Common myeloid progenitor, CD34-positive (primary cell): ENCODE results near the gene ENOSF1. TPM values are rescaled to one million over a fixed set of nuclear protein-coding genes. Genes with fewer than 3 reads are reported as not detected.
"Not testable (repeated sequence)": the region's sequence is repeated elsewhere in the genome, so short reads cannot be mapped to it uniquely, and the experiment has no call there.

Source experiments
- CTCF ChIA-PET: fragments of 350-600 bp; sonication (Branson Sonifier 250); formaldehyde crosslinking; loops from one replicate; lab custom pipeline; 2021; ENCODE audit warnings: antibody characterized with exemption; lab: Charles Lee
- POLR2A ChIA-PET: fragments of 350-600 bp; sonication (Branson Sonifier 250); formaldehyde crosslinking; loops from one replicate; lab custom pipeline; 2021; ENCODE audit warnings: antibody characterized with exemption; lab: Charles Lee
- DNase-seq, 3 donors: peaks; one replicate each; pipeline versions ENCODE4 v3.0.0 to v3.0.0-alpha.2; 2013
- H3K27ac ChIP-seq, 2 experiments: 1 replicate in 1 of 2; 2 replicates in 1 of 2; pipeline ENCODE4 v1.7.0; 2013; ENCODE audit warnings: inconsistent platforms in 2 of 2, low read length in 2 of 2, mild to moderate bottlenecking in 2 of 2, low read depth in 1 of 2, moderate library complexity in 1 of 2; ENCODE audit not compliant: severe bottlenecking in 2 of 2, insufficient read depth in 1 of 2, poor library complexity in 1 of 2
- H3K27me3 ChIP-seq, 5 experiments: replicated peaks in 2 of 5; 1 replicate in 3 of 5; 2 replicates in 2 of 5; pipeline versions ENCODE4 v1.6.1 to v1.7.0; 2013; ENCODE audit warnings: low read length in 4 of 5, mild to moderate bottlenecking in 2 of 5, moderate library complexity in 2 of 5, inconsistent platforms in 1 of 5; ENCODE audit not compliant: insufficient read depth in 5 of 5, control insufficient read depth in 4 of 5
- H3K36me3 ChIP-seq, 4 experiments: 1 replicate in 2 of 4; 2 replicates in 2 of 4; pipeline versions ENCODE4 v1.6.1 to v1.7.0; 2013; ENCODE audit warnings: low read length in 3 of 4, control low read depth in 1 of 4, mild to moderate bottlenecking in 1 of 4; ENCODE audit not compliant: control insufficient read depth in 4 of 4, insufficient read depth in 4 of 4
- H3K4me1 ChIP-seq, 4 experiments: 1 replicate in 3 of 4; 2 replicates in 1 of 4; pipeline versions ENCODE4 v1.6.1 to v1.7.1; 2013; ENCODE audit warnings: low read length in 3 of 4, mild to moderate bottlenecking in 3 of 4, control low read depth in 1 of 4, inconsistent platforms in 1 of 4, moderate library complexity in 1 of 4; ENCODE audit not compliant: control insufficient read depth in 4 of 4, insufficient read depth in 4 of 4; ENCODE audit errors: control extremely low read depth in 1 of 4
- H3K4me3 ChIP-seq, 7 experiments: 1 replicate in 4 of 7; 2 replicates in 3 of 7; pipeline versions ENCODE4 v1.5.1 to v1.7.0; 2013; ENCODE audit warnings: mild to moderate bottlenecking in 7 of 7, low read length in 6 of 7, moderate library complexity in 6 of 7, inconsistent platforms in 2 of 7, low read depth in 2 of 7, control low read depth in 1 of 7; ENCODE audit not compliant: insufficient read depth in 4 of 7, control insufficient read depth in 1 of 7; ENCODE audit errors: extremely low read depth in 1 of 7
- H3K9me3 ChIP-seq, 5 experiments: 1 replicate in 4 of 5; 2 replicates in 1 of 5; pipeline versions ENCODE4 v1.6.1 to v1.7.1; 2013; ENCODE audit warnings: low read length in 4 of 5, mild to moderate bottlenecking in 2 of 5, inconsistent platforms in 1 of 5, low read depth in 1 of 5, moderate library complexity in 1 of 5; ENCODE audit not compliant: control insufficient read depth in 4 of 5, insufficient read depth in 2 of 5; ENCODE audit errors: control extremely low read depth in 1 of 5
- WGBS: methylation state at CpG from one replicate; pipeline ENCODE4 v1.1.5; 2013; ENCODE audit not compliant: insufficient coverage; 5-methylcytosine and 5-hydroxymethylcytosine counted together
- polyA plus RNA-seq: library from polyadenylated mRNA; unstranded; fragments of 120-200 nt; gene quantifications from one replicate; pipeline ENCODE4 v1.2.1, GENCODE V29; 2013

Gene ENOSF1
- 62.7 TPM for polyA plus RNA-seq

GRCh38 chr18:712401-713134 is at the start of gene ENOSF1:
Gene ENOSF1 (minus strand): TSS chr18:712630. CDS start chr18:712587, 43 bp downstream.
- H3K27me3 ChIP-seq, result no peaks in the 10 kb centered on the region
- DNase-seq, result peak; percentile 85 to 91 (median 91)
- ChIA-PET POLR2A (interaction anchor here (0.5 kb wide), 1 partner anchor 51 kb away, joined by 3 read pairs; no protein-coding TSS in a partner anchor), CTCF (interaction anchor here (0.7 to 1.8 kb wide), 10 partner anchors 10 to 1842 kb away, joined by 3 to 6 read pairs (median 4); partner anchors contain the start of gene TYMS)
- 12% methylated on average over 60 of the region's 91 CpGs for WGBS
- peaks cover 5 to 18% (median 9%) of the 10 kb centered on the region in 4 experiments for H3K36me3 ChIP-seq
- H3K9me3 ChIP-seq, result no peaks in the 10 kb centered on the region
- peaks cover 5 to 17% (median 9%) of the 10 kb centered on the region in 4 experiments for H3K4me1 ChIP-seq
- peak within 1 kb of the TSS; percentile 26 to 89 for H3K27ac ChIP-seq
- H3K4me3 ChIP-seq, result peak within 1 kb of the TSS; percentile 67 to 98 (median 84)

GRCh38 chr18:759864-760263 is 47.4 kb upstream of the ENOSF1 start:
- H3K4me3 ChIP-seq, POLR2A ChIA-PET, H3K4me1 ChIP-seq, H3K36me3 ChIP-seq, H3K9me3 ChIP-seq, H3K27ac ChIP-seq, DNase-seq, H3K27me3 ChIP-seq: not testable (repeated sequence)
- WGBS, result 92% methylated on average over 1 of the region's 4 CpGs
- CTCF ChIA-PET, result interaction anchor here (1.1 kb wide), 1 partner anchor 71 kb away, joined by 7 read pairs; no protein-coding TSS in a partner anchor

- Histone ChIP-seq H3K27ac (no peak overlapping the region), H3K4me3 (no peak overlapping the region), H3K4me1 (no peaks in the 10 kb centered on the region), H3K9me3 (no peaks in the 10 kb centered on the region), H3K36me3 (peaks cover 2 to 36% (median 13%) of the 10 kb centered on the region in 4 experiments), H3K27me3 (no peaks in the 10 kb centered on the region)
- POLR2A ChIA-PET, result no interaction called here
- 100% methylated on average over 1 of the region's 2 CpGs for WGBS
- CTCF ChIA-PET, result interaction anchor here (0.5 to 1.8 kb wide), 4 partner anchors 9 to 84 kb away, joined by 3 to 12 read pairs (median 4); no protein-coding TSS in a partner anchor
- DNase-seq, result peak in 1 of 3 donors; percentile 44
Measured at GRCh38 chr18:755506-755905, 43.1 kb upstream of the ENOSF1 start.

- Histone ChIP-seq H3K27ac (no peak overlapping the region), H3K36me3 (peaks cover 2 to 42% (median 14%) of the 10 kb centered on the region in 4 experiments), H3K4me1 (no peaks in the 10 kb centered on the region), H3K27me3 (no peaks in the 10 kb centered on the region), H3K4me3 (no peak overlapping the region), H3K9me3 (no peaks in the 10 kb centered on the region)
- ChIA-PET POLR2A (no interaction called here), CTCF (interaction anchor here (0.7 to 2.6 kb wide), 7 partner anchors 8 to 76 kb away, joined by 3 to 12 read pairs (median 5); no protein-coding TSS in a partner anchor)
- no peak for DNase-seq
- WGBS, result 100% methylated on average over 1 of the region's 1 CpG
Measured at GRCh38 chr18:754656-755055, 42.2 kb upstream of the ENOSF1 start.

DNA sequence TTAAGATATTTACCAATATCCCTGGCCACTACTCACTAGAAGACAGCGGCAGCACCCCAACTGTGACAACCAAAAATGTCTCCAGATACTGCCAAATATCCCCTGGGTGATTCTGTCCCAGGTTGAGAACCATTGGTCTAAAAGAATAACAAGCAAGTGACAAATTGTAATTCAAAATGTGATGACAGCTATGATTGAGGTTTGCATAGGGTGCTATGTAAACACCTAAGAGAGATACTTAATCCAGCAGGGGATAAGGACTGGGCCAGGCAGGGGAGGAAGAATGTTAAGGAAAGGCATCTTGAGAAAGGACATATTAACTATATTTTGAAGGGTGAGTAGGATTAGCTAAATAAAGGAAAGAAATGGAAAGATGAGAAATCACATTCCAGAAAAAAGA is 38.0 kb upstream of the ENOSF1 start:
- 100% methylated on average over 1 of the region's 1 CpG for WGBS
- no peaks in the 10 kb centered on the region for H3K27me3 ChIP-seq
- H3K27ac ChIP-seq, result no peak overlapping the region
- H3K36me3 ChIP-seq, result peaks cover 5 to 43% (median 17%) of the 10 kb centered on the region in 4 experiments
- no peaks in the 10 kb centered on the region for H3K9me3 ChIP-seq
- CTCF ChIA-PET, result interaction anchor here (0.6 kb wide), 1 partner anchor 414 kb away, joined by 3 read pairs; no protein-coding TSS in a partner anchor
- POLR2A ChIA-PET, result interaction anchor here (0.6 kb wide), 1 partner anchor 31 kb away, joined by 6 read pairs; no protein-coding TSS in a partner anchor
- no peak overlapping the region for H3K4me3 ChIP-seq
- H3K4me1 ChIP-seq, result no peaks in the 10 kb centered on the region
- DNase-seq, result no peak

DNA sequence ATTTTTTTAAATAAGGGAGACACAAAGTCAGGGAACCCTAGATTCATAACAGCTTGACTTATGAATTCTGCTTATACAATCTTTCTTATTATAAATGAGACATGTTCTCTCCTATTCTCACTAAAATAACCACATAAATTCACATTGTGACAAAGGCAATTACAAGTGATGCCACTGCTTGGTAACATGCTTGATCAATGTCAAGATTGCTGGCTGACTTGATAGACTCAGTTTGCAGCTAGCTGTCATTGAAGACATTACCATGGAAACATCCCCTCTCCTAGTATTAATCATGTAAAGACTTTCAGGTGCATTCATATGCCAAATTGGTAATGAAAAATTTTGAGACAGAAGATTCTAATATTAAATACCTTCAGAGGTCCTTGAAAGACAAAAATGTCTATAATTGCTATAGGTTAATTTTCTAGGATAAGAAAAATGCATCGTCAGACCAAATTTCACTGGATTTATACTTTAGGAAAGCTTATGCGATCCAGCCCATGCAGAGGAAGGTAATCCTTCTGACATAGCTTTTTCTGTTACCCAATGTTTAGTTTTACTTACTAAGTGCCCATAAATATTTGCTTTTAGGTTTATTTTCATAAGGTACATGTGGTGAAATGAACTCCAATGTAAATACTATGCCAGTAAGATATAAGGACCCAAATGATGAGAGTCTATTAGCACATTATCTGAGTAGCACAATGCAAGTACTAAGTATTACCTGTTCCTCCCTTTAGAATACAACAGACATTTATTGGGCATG is 32.6 kb upstream of the ENOSF1 start:
- Histone ChIP-seq H3K36me3 (peaks cover 7 to 31% (median 19%) of the 10 kb centered on the region in 4 experiments), H3K4me1 (no peaks in the 10 kb centered on the region), H3K9me3 (no peaks in the 10 kb centered on the region), H3K27me3 (no peaks in the 10 kb centered on the region), H3K4me3 (no peak overlapping the region), H3K27ac (no peak overlapping the region)
- POLR2A ChIA-PET, result interaction anchor here (1.2 kb wide), 1 partner anchor 85 kb away, joined by 3 read pairs; no protein-coding TSS in a partner anchor
- WGBS, result no CpG with 5 or more reads among the region's 2 CpGs
- CTCF ChIA-PET, result interaction anchor here (0.9 to 7.1 kb wide), 4 partner anchors 9 to 89 kb away, joined by 3 to 179 read pairs (median 3); no protein-coding TSS in a partner anchor
- no peak for DNase-seq
